GM23248 (cell line): ENCODE results near the gene JAML.

Experiments used
- EZH2 ChIP-seq: fragments of 200-600 bp; sonication (generic); IDR thresholded peaks from 2 replicates; pipeline ENCODE4 v1.6.1; 2018; ENCODE audit warnings: antibody characterized with exemption, mild to moderate bottlenecking; ENCODE audit not compliant: insufficient read depth, poor library complexity, severe bottlenecking
- EZH2phosphoT487 ChIP-seq: fragments of 200-600 bp; sonication (generic); IDR thresholded peaks from 2 replicates; pipeline ENCODE4 v1.6.1; 2018; ENCODE audit warnings: antibody characterized with exemption, moderate library complexity, mild to moderate bottlenecking, low read depth; ENCODE audit not compliant: insufficient read depth

DNA sequence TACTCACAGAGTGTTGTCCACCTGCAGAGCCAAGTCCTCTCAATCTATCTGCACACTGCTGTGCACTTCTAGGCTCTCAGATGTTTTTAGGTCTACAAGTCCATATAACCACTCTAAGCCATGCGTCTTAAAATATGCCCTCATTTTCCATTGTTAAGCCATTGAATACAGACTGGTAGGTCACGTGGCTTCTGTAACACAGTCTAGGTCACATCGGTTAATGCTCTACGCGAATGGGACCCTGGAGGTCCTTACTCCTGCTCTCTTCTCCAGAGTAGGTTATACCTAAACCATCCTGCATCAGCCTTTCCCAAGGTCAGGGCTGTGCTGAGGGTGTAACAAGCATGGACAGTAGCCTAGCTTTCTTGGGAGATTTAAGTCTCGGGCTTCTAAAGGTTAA, 819 bp downstream of the JAML start:
- no peak for TF ChIP-seq EZH2
- no peak for TF ChIP-seq EZH2phosphoT487
